ENCODE results near the gene MRGPRE.

GRCh38 chr11:3217818-3218482, 14.3 kb downstream of the MRGPRE start:
- TF ChIP-seq CTCF (IDR thresholded peaks at IDR 0.05): no peak
- TF ChIP-seq EP300 (IDR thresholded peaks at IDR 0.05): no peak
- TF ChIP-seq POLR2A (IDR thresholded peaks at IDR 0.05): no peak
